ENCODE results near the gene POC1A. TPM values are rescaled to one million over a fixed set of nuclear protein-coding genes. Genes with fewer than 3 reads are reported as not detected.

POC1A gene
- total RNA-seq, 2 experiments from 2014 or later = 21.2 to 23.5 TPM

DNA sequence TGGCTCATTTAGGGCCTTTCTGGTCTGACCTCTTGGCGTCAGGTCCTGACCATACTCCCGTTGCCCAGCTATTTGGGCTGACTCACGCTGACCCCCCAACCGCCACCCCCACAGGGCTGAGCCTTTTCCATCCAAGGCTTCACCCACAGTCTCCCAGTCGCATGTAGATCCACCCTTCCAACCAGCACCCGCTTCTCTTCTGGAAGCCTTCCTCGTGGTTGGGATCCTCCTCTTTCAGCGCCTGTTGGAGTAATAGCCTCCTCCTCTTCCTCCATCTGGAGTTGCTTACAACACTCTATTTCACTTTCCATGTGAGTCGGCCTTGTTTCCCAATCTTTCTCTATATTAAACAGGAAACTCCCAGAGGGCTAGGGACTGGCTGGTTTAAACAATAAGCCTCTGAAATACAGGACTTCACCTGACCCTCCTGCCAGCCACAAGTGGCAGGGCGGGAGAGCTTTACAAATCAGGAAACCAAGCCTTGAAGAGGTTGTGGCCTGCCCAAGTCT, 41.7 kb upstream of the POC1A start:
- no peaks in the 10 kb centered on the region for H3K27me3 Mint-ChIP-seq
- DNase-seq = no peak
- CTCF ChIA-PET = interaction anchor here (1.3 to 2.9 kb wide), 3 partner anchors 25 to 143 kb away, joined by 3 to 21 read pairs (median 3); no protein-coding TSS in a partner anchor
- POLR2A ChIA-PET = interaction anchor here (0.8 kb wide), 1 partner anchor 250 kb away, joined by 4 read pairs; no protein-coding TSS in a partner anchor
- no peaks in the 10 kb centered on the region for H3K9me3 Mint-ChIP-seq
- intact Hi-C loops (cut with micrococcal nuclease) = no loop called here
- no peak overlapping the region for H3K4me3 Mint-ChIP-seq
- H3K36me3 Mint-ChIP-seq (ENCODE audit: low read depth) = peaks cover 17% of the 10 kb centered on the region
- no peak for ATAC-seq
- no peak for TF ChIP-seq CTCF (IDR thresholded peaks at IDR 0.05)
- H3K27ac Mint-ChIP-seq = no peak overlapping the region
- peaks cover 33% of the 10 kb centered on the region for H3K4me1 Mint-ChIP-seq (ENCODE audit: low read depth)

DNA sequence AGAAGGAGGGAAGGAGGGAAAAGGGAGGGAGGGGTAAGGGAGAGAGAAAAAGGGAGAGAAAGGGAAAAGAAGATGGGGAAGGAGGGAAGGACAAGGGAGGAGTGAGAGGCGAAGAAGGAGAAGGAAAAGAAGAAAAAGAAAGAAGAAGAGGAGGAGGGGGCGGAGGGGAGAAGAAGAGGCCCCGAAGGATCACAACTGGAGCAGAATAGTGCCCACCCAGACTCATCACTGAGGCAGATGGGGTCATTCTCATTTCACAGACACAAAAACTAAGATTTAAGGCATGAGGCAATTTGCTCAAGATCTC, 41.0 kb upstream of the POC1A start:
- no peaks in the 10 kb centered on the region for H3K9me3 Mint-ChIP-seq
- no peak for TF ChIP-seq CTCF (IDR thresholded peaks at IDR 0.05)
- intact Hi-C loops (cut with micrococcal nuclease) = no loop called here
- H3K27ac Mint-ChIP-seq = no peak overlapping the region
- POLR2A ChIA-PET = no interaction called here
- H3K4me3 Mint-ChIP-seq = no peak overlapping the region
- H3K27me3 Mint-ChIP-seq = no peaks in the 10 kb centered on the region
- ATAC-seq (no peak), DNase-seq (no peak)
- peaks cover 30% of the 10 kb centered on the region for H3K4me1 Mint-ChIP-seq (ENCODE audit: low read depth)
- peaks cover 15% of the 10 kb centered on the region for H3K36me3 Mint-ChIP-seq (ENCODE audit: low read depth)
- CTCF ChIA-PET = interaction anchor here (1.3 to 2.9 kb wide), 2 partner anchors 25 to 144 kb away, joined by 3 to 21 read pairs; no protein-coding TSS in a partner anchor

DNA sequence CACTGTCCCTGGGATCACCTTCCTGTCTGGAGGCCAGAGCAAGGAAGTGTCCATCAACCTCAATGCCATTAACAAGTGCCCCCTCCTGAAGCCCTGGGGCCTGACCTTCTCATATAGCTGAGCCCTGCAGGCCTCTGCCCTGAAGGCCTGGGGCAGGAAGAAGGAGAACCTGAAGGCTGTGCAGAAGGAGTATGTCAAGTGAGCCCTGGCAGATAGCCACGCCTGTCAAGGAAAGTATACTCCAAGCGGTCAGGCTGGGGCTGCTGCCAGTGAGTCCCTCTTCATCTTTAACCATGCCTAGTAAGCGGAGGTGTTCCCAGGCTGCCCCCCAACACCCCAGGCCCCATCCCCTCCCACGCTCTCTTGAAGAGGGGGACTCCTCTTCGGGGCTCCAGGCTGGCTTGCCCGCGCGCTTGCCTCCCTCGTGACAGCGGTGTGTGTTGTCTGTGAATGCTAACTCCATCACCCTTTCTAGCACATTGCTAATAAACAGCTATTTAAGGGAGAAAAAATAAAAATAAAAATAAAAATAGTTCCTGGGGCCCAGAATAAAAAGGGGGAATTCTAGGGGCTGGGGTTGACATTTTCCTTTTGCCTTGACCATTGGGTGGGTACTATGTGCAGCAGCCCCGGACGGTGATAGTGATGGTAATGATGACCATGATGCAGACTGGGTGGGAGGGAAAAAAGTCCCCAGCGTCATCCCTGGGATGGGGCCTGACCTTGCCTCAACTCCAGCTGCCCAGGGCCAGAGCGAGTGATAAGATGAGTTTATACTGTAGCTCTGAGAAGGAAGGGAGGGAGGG, 40.5 kb upstream of the POC1A start:
- Mint-ChIP-seq H3K27me3 (no peaks in the 10 kb centered on the region), H3K9me3 (no peaks in the 10 kb centered on the region), H3K4me3 (no peak overlapping the region), H3K36me3 (ENCODE audit: low read depth) (peaks cover 12% of the 10 kb centered on the region), H3K4me1 (ENCODE audit: low read depth) (peaks cover 27% of the 10 kb centered on the region), H3K27ac (no peak overlapping the region)
- POLR2A ChIA-PET = no interaction called here
- CTCF ChIA-PET = interaction anchor here (1.3 kb wide), 1 partner anchor 145 kb away, joined by 3 read pairs; no protein-coding TSS in a partner anchor
- intact Hi-C loops (cut with micrococcal nuclease) = no loop called here
- DNase-seq = no peak
- no peak for ATAC-seq
- TF ChIP-seq CTCF (IDR thresholded peaks at IDR 0.05) = no peak

GRCh38 chr3:52193065-52193464, 38.8 kb upstream of the POC1A start:
- Mint-ChIP-seq H3K27me3 (no peaks in the 10 kb centered on the region), H3K4me1 (ENCODE audit: low read depth) (peaks cover 20% of the 10 kb centered on the region), H3K9me3 (no peaks in the 10 kb centered on the region), H3K4me3 (no peak overlapping the region), H3K27ac (no peak overlapping the region), H3K36me3 (ENCODE audit: low read depth) (no peaks in the 10 kb centered on the region)
- DNase-seq = no peak
- intact Hi-C loops (cut with micrococcal nuclease) = no loop called here
- ChIA-PET POLR2A (no interaction called here), CTCF (interaction anchor here (1.0 to 1.2 kb wide), 3 partner anchors 38 to 221 kb away, joined by 3 read pairs; partner anchors contain the start of gene POC1A)
- TF ChIP-seq CTCF (IDR thresholded peaks at IDR 0.05) = no peak
- no peak for ATAC-seq

DNA sequence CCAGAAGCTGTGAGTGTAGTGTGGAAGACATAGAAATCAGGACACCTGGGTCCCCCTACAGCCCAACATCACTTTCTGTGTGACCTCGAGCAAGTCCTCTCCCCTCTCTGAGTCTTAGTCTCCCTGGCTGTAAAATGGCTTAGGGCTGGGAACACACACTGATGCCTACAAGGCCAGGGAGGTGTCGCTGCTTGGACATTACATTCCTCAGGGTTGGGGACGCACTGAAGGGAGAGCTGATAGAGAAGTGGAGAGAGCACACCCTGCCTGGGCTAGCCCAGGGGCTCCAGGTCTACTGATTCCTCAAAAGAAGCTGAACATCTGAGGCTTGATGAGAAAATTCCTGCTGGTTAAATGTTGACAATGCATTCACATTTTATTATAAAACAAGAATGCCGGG, 37.4 kb upstream of the POC1A start:
- no peak for ATAC-seq
- Mint-ChIP-seq H3K4me1 (ENCODE audit: low read depth) (peaks cover 8% of the 10 kb centered on the region), H3K27ac (no peak overlapping the region), H3K36me3 (ENCODE audit: low read depth) (no peaks in the 10 kb centered on the region), H3K4me3 (no peak overlapping the region), H3K27me3 (no peaks in the 10 kb centered on the region), H3K9me3 (no peaks in the 10 kb centered on the region)
- intact Hi-C loops (cut with micrococcal nuclease) = no loop called here
- no peak for TF ChIP-seq CTCF (IDR thresholded peaks at IDR 0.05)
- DNase-seq = no peak
- CTCF ChIA-PET = interaction anchor here (1.2 kb wide), 1 partner anchor 220 kb away, joined by 3 read pairs; no protein-coding TSS in a partner anchor
- POLR2A ChIA-PET = no interaction called here
